Lower lobe of right lung (tissue), 2 donors: ENCODE data around the gene RCOR1. TPM values are rescaled to one million over a fixed set of nuclear protein-coding genes. Genes with fewer than 3 reads are reported as not detected.

Source experiments
- ATAC-seq, 2 donors: fragments of 200-7000 bp; cut with Tn5 transposase; one replicate each; pipeline ENCODE4 v1.9.1; 2020 to 2022; ENCODE audit warnings: mild to moderate bottlenecking in 2 of 2, moderate library complexity in 2 of 2
- DNase-seq: peaks from one replicate; pipeline ENCODE4 v3.0.0-alpha.2; 2020
- H3K27ac ChIP-seq: fragments of 200-600 bp; one replicate; pipeline ENCODE4 v1.8.0; 2022
- H3K27me3 ChIP-seq: fragments of 200-600 bp; one replicate; pipeline ENCODE4 v1.8.0; 2022; ENCODE audit warnings: low read depth
- H3K36me3 ChIP-seq: fragments of 200-600 bp; one replicate; pipeline ENCODE4 v1.8.0; 2022; ENCODE audit warnings: mild to moderate bottlenecking
- H3K4me1 ChIP-seq: fragments of 200-600 bp; one replicate; pipeline ENCODE4 v1.8.0; 2022
- H3K4me3 ChIP-seq: fragments of 200-600 bp; one replicate; pipeline ENCODE4 v1.8.0; 2022; ENCODE audit warnings: mild to moderate bottlenecking
- H3K9me3 ChIP-seq: fragments of 200-600 bp; one replicate; pipeline ENCODE4 v1.8.0; 2022
- CTCF ChIP-seq: fragments of 200-600 bp; IDR thresholded peaks from one replicate; pipeline ENCODE4 v1.8.0; 2022; ENCODE audit warnings: antibody characterized with exemption, mild to moderate bottlenecking
- intact Hi-C: fragments of 100-400 bp; cut with DNase I; formaldehyde crosslinking; loops from one replicate; pipeline ENCODE4 v1.11.0; 2022
- total RNA-seq: library from RNA; stranded (reverse); fragmentation: NEBNext Ultra II Directional; extraction: Animal tissue kit (Norgen Biotek cat#: 25700); gene quantifications from one replicate; pipeline ENCODE4 v1.2.1, GENCODE V29; 2021
- donor health status: DM: no; HTN: yes; CAD: no; lungs with severe emphysema.

RCOR1 gene
- total RNA-seq, 1 donor from 2014 or later = 53.6 TPM

DNA sequence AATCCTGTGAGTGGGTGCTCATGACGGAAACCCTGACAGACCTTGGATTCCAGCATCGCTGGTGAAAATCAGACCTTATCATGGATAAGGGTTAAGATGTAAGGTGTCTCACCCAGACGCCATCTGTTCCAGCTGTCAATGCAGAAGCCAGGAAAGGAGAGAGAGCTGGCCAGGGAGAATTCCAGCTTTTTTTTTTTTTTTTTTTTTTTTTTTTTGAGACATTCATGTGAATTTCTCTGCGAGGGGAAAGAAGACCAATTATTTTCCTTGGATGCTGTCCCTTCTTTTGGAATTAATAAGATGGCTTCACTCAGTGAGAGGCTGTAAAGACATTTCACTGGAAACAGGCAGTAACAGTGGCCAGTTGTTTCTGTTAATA lies 186.6 kb downstream of the RCOR1 start:
- no peaks in the 10 kb centered on the region for H3K36me3 ChIP-seq
- TF ChIP-seq CTCF = no peak
- no peaks in the 10 kb centered on the region for H3K27me3 ChIP-seq
- ATAC-seq = no peak
- H3K4me1 ChIP-seq = peaks cover 20% of the 10 kb centered on the region
- no peaks in the 10 kb centered on the region for H3K9me3 ChIP-seq
- no peak overlapping the region for H3K27ac ChIP-seq
- DNase-seq = no peak
- intact Hi-C loops = no loop called here
- peak overlapping the region; percentile 65 for H3K4me3 ChIP-seq

DNA sequence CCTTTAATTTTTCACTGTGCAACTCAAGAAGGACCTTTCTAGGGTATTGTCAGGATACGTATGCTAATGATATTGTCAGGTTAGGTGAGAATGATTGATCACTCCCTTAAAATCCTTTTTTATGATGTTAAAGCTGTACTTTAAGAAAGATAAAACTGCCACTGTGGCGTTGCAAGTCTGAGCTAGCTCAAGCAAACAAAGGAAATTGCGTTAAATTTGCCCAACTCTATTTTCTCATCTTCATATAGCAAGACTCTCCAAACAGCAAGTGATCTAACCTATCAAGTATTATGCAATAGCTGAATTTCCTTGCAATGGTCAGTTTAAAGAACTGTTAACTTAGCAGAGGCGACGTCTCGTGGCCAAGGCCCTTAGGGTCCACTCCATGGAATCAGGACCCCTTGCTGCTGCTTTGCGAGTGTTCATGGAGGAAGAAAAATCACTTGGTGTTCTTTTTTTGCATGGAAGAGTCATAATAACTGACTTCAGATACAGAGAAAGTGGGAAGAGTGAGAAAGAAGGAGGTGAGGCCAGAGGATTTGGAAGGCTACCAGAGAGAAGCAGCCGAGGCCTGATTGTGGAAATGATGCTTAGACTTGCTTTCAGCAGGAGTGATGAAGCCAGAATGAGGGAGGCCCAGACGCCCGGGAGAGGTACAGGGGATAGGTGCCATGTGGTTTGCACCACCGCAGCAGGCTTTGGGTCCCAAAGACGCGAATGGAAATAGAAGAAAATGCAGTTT lies 187.3 kb downstream of the RCOR1 start:
- Histone ChIP-seq H3K4me1 (peaks cover 20% of the 10 kb centered on the region), H3K27me3 (no peaks in the 10 kb centered on the region), H3K27ac (no peak overlapping the region), H3K36me3 (no peaks in the 10 kb centered on the region), H3K9me3 (no peaks in the 10 kb centered on the region), H3K4me3 (no peak overlapping the region)
- ATAC-seq (no peak), DNase-seq (no peak)
- TF ChIP-seq CTCF = no peak
- intact Hi-C loops = no loop called here

Other genes with a start within 250 kb of the RCOR1 start
- gene CINP, start 229.8 kb upstream of the RCOR1 start, total RNA-seq = 34.3 TPM
- gene TECPR2, start 229.7 kb upstream of the RCOR1 start, total RNA-seq = 23.2 TPM
- 19.5 TPM for gene ANKRD9, start 82.9 kb upstream of the RCOR1 start, total RNA-seq
- gene TRAF3, start 184.8 kb downstream of the RCOR1 start, total RNA-seq = 19.7 TPM